Kidney (tissue), 14 donors: ENCODE data around the gene LENG9. TPM values are rescaled to one million over a fixed set of nuclear protein-coding genes. Genes with fewer than 3 reads are reported as not detected.

ENCODE experiments used
- DNase-seq, 5 donors: peaks; one replicate each; pipeline ENCODE4 v3.0.0-alpha.2; 2013 to 2020
- FAIRE-seq: peaks from 2 replicates; lab custom pipeline; 2012; peaks lifted over from hg19 to GRCh38; lab: Jason Lieb, UNC
- H3K27ac ChIP-seq, 2 donors: one replicate each; pipeline ENCODE4 v1.7.0; 2013; ENCODE audit warnings: low read depth in 2 of 2, low read length in 2 of 2, inconsistent platforms in 1 of 2
- H3K27me3 ChIP-seq: one replicate; pipeline ENCODE4 v1.7.1; 2013; ENCODE audit warnings: low read length, inconsistent platforms; ENCODE audit not compliant: control insufficient read depth, insufficient read depth
- H3K36me3 ChIP-seq, 3 donors: one replicate each; pipeline versions ENCODE4 v1.7.0 to v1.7.1; 2013; ENCODE audit warnings: low read length in 3 of 3, control low read depth in 1 of 3, inconsistent platforms in 1 of 3; ENCODE audit not compliant: insufficient read depth in 3 of 3, control insufficient read depth in 2 of 3
- H3K4me1 ChIP-seq, 3 donors: one replicate each; pipeline versions ENCODE4 v1.7.0 to v1.7.1; 2013; ENCODE audit warnings: low read length in 3 of 3, inconsistent platforms in 1 of 3, low read depth in 1 of 3; ENCODE audit not compliant: control insufficient read depth in 2 of 3, insufficient read depth in 2 of 3
- H3K4me3 ChIP-seq, 3 donors: one replicate each; pipeline versions ENCODE4 v1.7.0 to v1.8.1; 2013; ENCODE audit warnings: low read length in 3 of 3, control low read depth in 1 of 3, inconsistent platforms in 1 of 3
- H3K9ac ChIP-seq, 3 donors: one replicate each; pipeline versions ENCODE4 v1.7.0 to v1.7.1; 2013; ENCODE audit warnings: low read length in 3 of 3, control low read depth in 1 of 3, inconsistent platforms in 1 of 3
- H3K9me3 ChIP-seq, 3 donors: one replicate each; pipeline versions ENCODE4 v1.7.0 to v1.7.1; 2013; ENCODE audit warnings: low read length in 3 of 3, control low read depth in 1 of 3, inconsistent platforms in 1 of 3; ENCODE audit not compliant: control insufficient read depth in 2 of 3, insufficient read depth in 1 of 3
- intact Hi-C: fragments of 100-400 bp; cut with DNase I; formaldehyde crosslinking; loops from one replicate; pipeline ENCODE4 v1.11.1; 2022
- polyA plus RNA-seq: library from polyadenylated mRNA; stranded (reverse); fragments of 350-450 nt; fragmentation: Illumina TruSeq; extraction: RNeasy Lipid Tissue Mini Kit (QIAGEN cat#74804); gene quantifications from one replicate; pipeline ENCODE4 v1.2.3, GENCODE V29; 2014; ENCODE audit warnings: low read depth, low replicate concordance; ENCODE audit not compliant: insufficient read depth
- total RNA-seq: library from RNA; stranded (reverse); fragmentation: NEBNext Ultra II Directional; extraction: Animal tissue kit (Norgen Biotek cat#: 25700); gene quantifications from one replicate; pipeline ENCODE4 v1.2.1, GENCODE V29; 2021
- TF ChIP-seq, protein P1 (sequence below): IDR thresholded peaks from 3 replicates; pipeline ENCODE4 v1.5.1; 2012; ENCODE audit warnings: mild to moderate bottlenecking, moderate library complexity, borderline replicate concordance; ENCODE audit not compliant: insufficient read depth; ENCODE audit errors: extremely low read depth
- donor health status: control.
- donor health status: control.
- donor health status: control.
- donor health status: control.
- donor health status: control.
- donor health status: DM: yes; HTN: yes; CAD: no.
- donor health status: Normal renal cell carcinoma (clear cell type).

The LENG9 gene
- total and polyA plus RNA-seq, 2 donors from 2014 or later: 2.0 to 6.8 TPM

DNA sequence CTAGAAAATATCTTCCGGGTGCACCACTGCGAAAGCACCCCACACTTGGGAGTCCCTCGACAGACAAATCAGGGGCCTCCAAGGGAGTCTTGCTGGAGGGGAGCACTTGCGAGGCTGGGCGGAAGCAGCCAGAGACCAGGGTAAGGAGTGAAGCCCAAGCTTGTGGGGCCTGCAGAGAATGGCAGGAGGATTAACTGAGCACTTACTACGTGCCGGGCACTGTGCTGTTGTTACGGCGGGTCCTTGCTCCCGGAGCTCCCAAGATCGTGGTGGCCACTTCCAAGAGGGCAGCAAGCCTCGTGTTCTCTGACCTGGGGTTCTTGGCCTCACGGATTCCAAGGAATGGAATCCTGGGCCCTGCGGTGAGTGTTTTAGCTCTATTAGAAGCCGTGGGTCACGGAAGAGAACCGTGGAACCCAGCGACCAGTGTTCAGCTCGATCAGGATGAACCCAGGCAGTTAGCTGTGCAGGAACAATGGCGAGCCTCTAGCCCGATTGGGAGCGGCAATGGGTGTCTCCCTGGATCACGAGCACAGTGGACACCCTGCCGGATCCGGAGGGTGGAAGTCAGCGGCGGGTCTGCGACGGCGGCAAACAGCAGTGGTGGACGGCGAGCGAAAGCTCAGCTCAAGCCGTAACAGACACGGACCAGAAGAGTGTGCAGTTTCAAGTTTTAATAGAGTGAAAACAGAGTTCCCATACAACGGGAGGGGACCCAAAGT, 38.8 kb downstream of the LENG9 start:
- no peak overlapping the region for H3K9ac ChIP-seq
- no peaks in the 10 kb centered on the region for H3K36me3 ChIP-seq
- no peak overlapping the region for H3K4me3 ChIP-seq
- H3K27ac ChIP-seq: no peak overlapping the region
- intact Hi-C loops: no loop called here
- DNase-seq (no peak), FAIRE-seq (no peak)
- H3K27me3 ChIP-seq: no peaks in the 10 kb centered on the region
- H3K4me1 ChIP-seq: no peaks in the 10 kb centered on the region
- TF ChIP-seq, protein P1, sequence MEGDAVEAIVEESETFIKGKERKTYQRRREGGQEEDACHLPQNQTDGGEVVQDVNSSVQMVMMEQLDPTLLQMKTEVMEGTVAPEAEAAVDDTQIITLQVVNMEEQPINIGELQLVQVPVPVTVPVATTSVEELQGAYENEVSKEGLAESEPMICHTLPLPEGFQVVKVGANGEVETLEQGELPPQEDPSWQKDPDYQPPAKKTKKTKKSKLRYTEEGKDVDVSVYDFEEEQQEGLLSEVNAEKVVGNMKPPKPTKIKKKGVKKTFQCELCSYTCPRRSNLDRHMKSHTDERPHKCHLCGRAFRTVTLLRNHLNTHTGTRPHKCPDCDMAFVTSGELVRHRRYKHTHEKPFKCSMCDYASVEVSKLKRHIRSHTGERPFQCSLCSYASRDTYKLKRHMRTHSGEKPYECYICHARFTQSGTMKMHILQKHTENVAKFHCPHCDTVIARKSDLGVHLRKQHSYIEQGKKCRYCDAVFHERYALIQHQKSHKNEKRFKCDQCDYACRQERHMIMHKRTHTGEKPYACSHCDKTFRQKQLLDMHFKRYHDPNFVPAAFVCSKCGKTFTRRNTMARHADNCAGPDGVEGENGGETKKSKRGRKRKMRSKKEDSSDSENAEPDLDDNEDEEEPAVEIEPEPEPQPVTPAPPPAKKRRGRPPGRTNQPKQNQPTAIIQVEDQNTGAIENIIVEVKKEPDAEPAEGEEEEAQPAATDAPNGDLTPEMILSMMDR: no peak
- H3K9me3 ChIP-seq: no peaks in the 10 kb centered on the region

DNA sequence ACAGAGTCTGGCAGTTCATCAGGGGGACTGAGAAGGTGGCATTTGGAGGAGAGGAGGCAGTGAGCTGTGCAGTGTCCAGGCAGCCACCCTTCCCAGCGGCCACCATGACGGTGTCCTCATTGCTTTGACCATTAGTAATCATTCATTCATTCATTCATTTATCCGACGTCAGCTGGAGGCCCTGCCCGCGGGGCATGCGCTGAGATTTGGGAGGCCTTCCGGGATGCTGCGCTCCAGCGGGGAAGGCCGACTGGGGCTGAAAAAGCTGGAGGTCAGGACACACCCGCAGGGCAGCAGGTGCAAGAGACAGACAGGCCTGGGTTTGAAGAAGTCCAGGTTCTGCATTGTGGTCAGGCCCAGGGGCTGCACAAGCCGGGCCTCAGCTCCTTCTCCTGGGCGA, 39.4 kb downstream of the LENG9 start:
- TF ChIP-seq, protein P1: no peak
- no peaks in the 10 kb centered on the region for H3K9me3 ChIP-seq
- H3K9ac ChIP-seq: no peak overlapping the region
- H3K27me3 ChIP-seq: no peaks in the 10 kb centered on the region
- no peaks in the 10 kb centered on the region for H3K4me1 ChIP-seq
- H3K27ac ChIP-seq: no peak overlapping the region
- no peak overlapping the region for H3K4me3 ChIP-seq
- no peak for FAIRE-seq
- no peak for DNase-seq
- H3K36me3 ChIP-seq: no peaks in the 10 kb centered on the region
- intact Hi-C loops: no loop called here

DNA sequence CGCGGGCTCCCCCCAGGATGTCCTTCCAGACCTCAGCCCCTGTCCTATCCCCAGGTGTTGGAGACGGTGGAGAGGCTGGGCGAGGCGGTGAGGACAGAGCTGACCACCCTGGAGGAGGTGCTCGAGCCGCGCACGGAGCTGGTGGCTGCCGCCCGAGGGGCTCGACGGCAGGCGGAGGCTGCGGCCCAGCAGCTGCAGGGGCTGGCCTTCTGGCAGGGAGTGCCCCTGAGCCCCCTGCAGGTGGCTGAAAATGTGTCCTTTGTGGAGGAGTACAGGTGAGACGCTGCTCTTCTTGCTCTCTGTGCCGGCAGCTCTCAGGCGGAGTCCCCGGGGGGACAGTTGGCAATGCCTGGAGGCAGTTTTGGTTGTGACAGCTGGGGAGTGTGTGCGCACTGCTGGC, 41.4 kb downstream of the LENG9 start:
- Histone ChIP-seq H3K27ac (no peak overlapping the region), H3K4me1 (no peaks in the 10 kb centered on the region), H3K9me3 (no peaks in the 10 kb centered on the region), H3K4me3 (no peak overlapping the region), H3K9ac (no peak overlapping the region), H3K36me3 (no peaks in the 10 kb centered on the region), H3K27me3 (peaks cover 2% of the 10 kb centered on the region)
- no peak for FAIRE-seq
- DNase-seq: peak in 1 of 5 donors; percentile 63
- intact Hi-C loops: no loop called here
- TF ChIP-seq, protein P1: no peak
